Measurements from ENCODE around the gene ABLIM1.

DNA sequence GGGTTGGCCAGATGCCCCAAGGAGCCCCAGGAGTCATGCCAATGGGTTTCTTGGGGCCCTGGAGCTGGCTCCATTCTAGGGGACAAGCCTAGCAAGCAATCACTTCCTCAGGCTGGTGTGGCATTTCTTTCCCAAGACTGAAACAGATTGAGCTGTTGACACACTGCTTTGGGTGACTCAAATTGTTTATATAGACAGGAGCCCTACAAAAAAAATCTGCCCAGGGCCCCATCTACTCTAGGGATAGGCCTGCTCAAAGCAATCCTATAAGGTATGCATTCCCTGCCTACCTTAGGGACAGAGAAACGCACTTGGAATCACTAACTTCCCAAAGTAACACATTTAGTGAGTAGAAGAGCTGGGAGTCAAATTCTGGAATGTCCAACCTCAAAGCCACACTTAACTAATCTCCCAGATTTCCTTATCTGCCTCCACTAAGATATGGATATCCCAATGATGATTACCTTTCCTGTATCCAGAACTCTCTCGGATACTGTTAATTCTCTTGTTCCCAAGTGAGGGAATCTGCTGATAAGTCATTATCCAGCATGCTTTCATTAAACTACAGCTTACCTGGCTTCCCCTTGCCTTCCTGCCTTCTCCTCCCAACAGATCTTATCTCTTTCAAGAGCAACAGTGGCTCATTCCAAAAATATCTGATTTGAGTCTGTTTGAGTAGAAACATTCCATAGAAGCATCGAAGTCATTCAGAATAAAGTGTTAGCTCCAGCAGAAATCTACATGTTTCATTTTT lies 3.1 kb downstream of the ABLIM1 start:
- TF ChIP-seq EP300 (IDR thresholded peaks at IDR 0.05): no peak
- no peak for TF ChIP-seq POLR2A (IDR thresholded peaks at IDR 0.05)
